WTC11 (cell line): ENCODE results near the gene ZNF763. TPM values are rescaled to one million over a fixed set of nuclear protein-coding genes. Genes with fewer than 3 reads are reported as not detected.

Source experiments
- ATAC-seq: fragments of 200-7000 bp; cut with Tn5 transposase; 2 replicates; pipeline ENCODE4 v1.10.0; 2021; ENCODE audit warnings: mild to moderate bottlenecking, moderate library complexity
- CTCF ChIA-PET: fragments of 300-600 bp; sonication (Branson Sonifier 250); formaldehyde crosslinking; loops from one replicate; lab custom pipeline; 2021; ENCODE audit warnings: antibody characterized with exemption; lab: Charles Lee
- POLR2A ChIA-PET: fragments of 350-600 bp; sonication (Branson Sonifier 250); formaldehyde crosslinking; loops from one replicate; lab custom pipeline; 2021; ENCODE audit warnings: antibody characterized with exemption; lab: Charles Lee
- DNase-seq: peaks from one replicate; pipeline ENCODE4 v3.0.0; 2021; ENCODE audit warnings: low spot score
- H3K27ac Mint-ChIP-seq: 2 replicates; pipeline ENCODE4 v1.8.0; 2021; ENCODE audit warnings: mixed read lengths
- H3K27me3 Mint-ChIP-seq: 2 replicates; pipeline ENCODE4 v1.8.0; 2021; ENCODE audit warnings: low read depth, mild to moderate bottlenecking, moderate library complexity, mixed read lengths
- H3K36me3 Mint-ChIP-seq: 2 replicates; pipeline ENCODE4 v1.8.0; 2021; ENCODE audit warnings: mixed read lengths
- H3K4me1 Mint-ChIP-seq: 2 replicates; pipeline ENCODE4 v1.8.0; 2022; ENCODE audit warnings: mixed read lengths
- H3K4me3 Mint-ChIP-seq: 2 replicates; pipeline ENCODE4 v1.8.0; 2021; ENCODE audit warnings: mild to moderate bottlenecking, moderate library complexity, mixed read lengths
- H3K9me3 Mint-ChIP-seq: 2 replicates; pipeline ENCODE4 v1.8.0; 2021; ENCODE audit warnings: mixed read lengths
- ATF3 ChIP-seq: sonication (generic); formaldehyde crosslinking; conservative IDR thresholded peaks from 2 replicates; pipeline ENCODE4 v1.8.1; 2022; ENCODE audit warnings: mild to moderate bottlenecking, missing genetic modification reagents
- CBFB ChIP-seq: sonication (generic); formaldehyde crosslinking; IDR thresholded peaks from 2 replicates; pipeline ENCODE4 v1.8.1; 2022; ENCODE audit warnings: mild to moderate bottlenecking, low read depth, missing genetic modification reagents
- E2F5 ChIP-seq: sonication (generic); formaldehyde crosslinking; IDR thresholded peaks from 2 replicates; pipeline ENCODE4 v1.8.1; 2022; ENCODE audit warnings: mild to moderate bottlenecking, moderate library complexity, missing genetic modification reagents
- ELF4 ChIP-seq: sonication (generic); formaldehyde crosslinking; IDR thresholded peaks from 2 replicates; pipeline ENCODE4 v1.8.1; 2022; ENCODE audit warnings: low read depth, mild to moderate bottlenecking, moderate library complexity, missing genetic modification reagents
- ERG ChIP-seq: fragments of 250-450 bp; sonication (Bioruptor Pico); IDR thresholded peaks from 2 replicates; pipeline ENCODE4 v1.8.0; 2021; ENCODE audit warnings: mild to moderate bottlenecking
- ETV6 ChIP-seq: sonication (generic); formaldehyde crosslinking; IDR thresholded peaks from 2 replicates; pipeline ENCODE4 v1.8.1; 2022; ENCODE audit warnings: mild to moderate bottlenecking, missing genetic modification reagents
- FOXJ3 ChIP-seq: sonication (generic); formaldehyde crosslinking; IDR thresholded peaks from 2 replicates; pipeline ENCODE4 v1.9.0; 2021; ENCODE audit warnings: missing genetic modification reagents, mild to moderate bottlenecking, borderline replicate concordance
- FOXK1 ChIP-seq: sonication (generic); formaldehyde crosslinking; IDR thresholded peaks from 2 replicates; pipeline ENCODE4 v1.8.0; 2022; ENCODE audit warnings: mild to moderate bottlenecking, moderate library complexity, missing genetic modification reagents
- FOXP1 ChIP-seq: sonication (generic); formaldehyde crosslinking; IDR thresholded peaks from 2 replicates; pipeline ENCODE4 v1.8.0; 2022; ENCODE audit warnings: missing genetic modification reagents, mild to moderate bottlenecking, moderate library complexity, borderline replicate concordance
- GTF2I ChIP-seq: fragments of 250-450 bp; sonication (Bioruptor Pico); conservative IDR thresholded peaks from 2 replicates; pipeline ENCODE4 v1.4.0; 2021; ENCODE audit warnings: mild to moderate bottlenecking
- IRF2 ChIP-seq: sonication (generic); formaldehyde crosslinking; IDR thresholded peaks from 2 replicates; pipeline ENCODE4 v1.8.0; 2022; ENCODE audit warnings: low read depth, missing genetic modification reagents, borderline replicate concordance
- MAX ChIP-seq: sonication (generic); formaldehyde crosslinking; IDR thresholded peaks from 2 replicates; pipeline ENCODE4 v1.8.0; 2022; ENCODE audit warnings: mild to moderate bottlenecking, missing genetic modification reagents
- MLX ChIP-seq: sonication (generic); formaldehyde crosslinking; IDR thresholded peaks from 2 replicates; pipeline ENCODE4 v1.8.1; 2023; ENCODE audit warnings: mild to moderate bottlenecking, missing genetic modification reagents, moderate library complexity
- MXD4 ChIP-seq: fragments of 250-450 bp; sonication (Bioruptor Pico); IDR thresholded peaks from 2 replicates; pipeline ENCODE4 v1.8.0; 2021; ENCODE audit warnings: mild to moderate bottlenecking, moderate library complexity, borderline replicate concordance
- NFATC4 ChIP-seq: fragments of 250-450 bp; sonication (Bioruptor Pico); IDR thresholded peaks from 2 replicates; pipeline ENCODE4 v1.9.0; 2021; ENCODE audit warnings: mild to moderate bottlenecking
- NFYB ChIP-seq: sonication (generic); formaldehyde crosslinking; conservative IDR thresholded peaks from 2 replicates; pipeline ENCODE4 v1.8.0; 2022; ENCODE audit warnings: low read depth, missing genetic modification reagents
- NR2C2 ChIP-seq: sonication (generic); formaldehyde crosslinking; IDR thresholded peaks from 2 replicates; pipeline ENCODE4 v1.8.0; 2022; ENCODE audit warnings: mild to moderate bottlenecking, missing genetic modification reagents
- NR3C1 ChIP-seq: sonication (generic); formaldehyde crosslinking; conservative IDR thresholded peaks from 2 replicates; pipeline ENCODE4 v1.8.1; 2023; ENCODE audit warnings: low read depth, mild to moderate bottlenecking, missing genetic modification reagents
- SMAD3 ChIP-seq: sonication (generic); formaldehyde crosslinking; IDR thresholded peaks from 2 replicates; pipeline ENCODE4 v1.8.0; 2022; ENCODE audit warnings: missing genetic modification reagents, mild to moderate bottlenecking, borderline replicate concordance
- SOX15 ChIP-seq: fragments of 250-450 bp; sonication (Bioruptor Pico); IDR thresholded peaks from 2 replicates; pipeline ENCODE4 v1.9.0; 2021; ENCODE audit warnings: mild to moderate bottlenecking
- SP1 ChIP-seq: sonication (generic); formaldehyde crosslinking; conservative IDR thresholded peaks from 2 replicates; pipeline ENCODE4 v1.8.1; 2022; ENCODE audit warnings: missing genetic modification reagents
- TEAD1 ChIP-seq: sonication (generic); formaldehyde crosslinking; IDR thresholded peaks from 2 replicates; pipeline ENCODE4 v1.8.0; 2022; ENCODE audit warnings: mild to moderate bottlenecking, missing genetic modification reagents
- TEAD4 ChIP-seq: sonication (generic); formaldehyde crosslinking; IDR thresholded peaks from 2 replicates; pipeline ENCODE4 v1.8.0; 2022; ENCODE audit warnings: mild to moderate bottlenecking, missing genetic modification reagents
- ZBTB21 ChIP-seq: sonication (generic); formaldehyde crosslinking; IDR thresholded peaks from 2 replicates; pipeline ENCODE4 v1.8.1; 2023; ENCODE audit warnings: mild to moderate bottlenecking, missing genetic modification reagents, borderline replicate concordance
- ZBTB43 ChIP-seq: sonication (generic); formaldehyde crosslinking; IDR thresholded peaks from 2 replicates; pipeline ENCODE4 v1.8.1; 2023; ENCODE audit warnings: mild to moderate bottlenecking, missing genetic modification reagents
- ZMAT4 ChIP-seq: fragments of 250-450 bp; sonication (Bioruptor Pico); IDR thresholded peaks from 2 replicates; pipeline ENCODE4 v1.9.0; 2021; ENCODE audit warnings: mild to moderate bottlenecking
- ZNF138 ChIP-seq: sonication (generic); formaldehyde crosslinking; conservative IDR thresholded peaks from 2 replicates; pipeline ENCODE4 v1.8.1; 2022; ENCODE audit warnings: mild to moderate bottlenecking, moderate library complexity, missing genetic modification reagents
- ZNF232 ChIP-seq: sonication (generic); formaldehyde crosslinking; IDR thresholded peaks from 2 replicates; pipeline ENCODE4 v1.8.0; 2022; ENCODE audit warnings: mild to moderate bottlenecking, missing genetic modification reagents
- ZNF281 ChIP-seq: sonication (generic); formaldehyde crosslinking; IDR thresholded peaks from 2 replicates; pipeline ENCODE4 v1.8.0; 2023; ENCODE audit warnings: mild to moderate bottlenecking, missing genetic modification reagents
- ZNF416 ChIP-seq: fragments of 250-450 bp; sonication (Bioruptor Pico); IDR thresholded peaks from 2 replicates; pipeline ENCODE4 v1.9.0; 2021; ENCODE audit warnings: mild to moderate bottlenecking, inconsistent platforms
- ZNF671 ChIP-seq: fragments of 250-450 bp; sonication (Bioruptor Pico); IDR thresholded peaks from 2 replicates; pipeline ENCODE4 v1.8.0; 2021; ENCODE audit warnings: mild to moderate bottlenecking
- total RNA-seq: library from RNA; stranded (reverse); gene quantifications from 3 replicates; pipeline ENCODE4 v1.2.3, GENCODE V29; 2021

The ZNF763 gene
- total RNA-seq, 1 experiment from 2014 or later = 2.9 TPM

GRCh38 chr19:11987405-11988281, 22.8 kb downstream of the ZNF763 start:
- Mint-ChIP-seq H3K27ac (peak overlapping the region; percentile 99), H3K9me3 (peaks cover 7% of the 10 kb centered on the region), H3K27me3 (no peaks in the 10 kb centered on the region), H3K36me3 (peaks cover 21% of the 10 kb centered on the region), H3K4me1 (peaks cover 31% of the 10 kb centered on the region), H3K4me3 (peak overlapping the region; percentile 98)
- ChIA-PET POLR2A (interaction anchor here (0.6 to 2.7 kb wide), 15 partner anchors 10 to 902 kb away, joined by 3 to 18 read pairs (median 6); partner anchors contain the start of genes ZNF20, ZNF433, ZNF625 and ZNF69), CTCF (interaction anchor here (0.5 to 7.1 kb wide), 29 partner anchors 13 to 190 kb away, joined by 3 to 100 read pairs (median 4); partner anchors contain the start of genes ZNF20, ZNF433, ZNF439 and ZNF440)
- DNase-seq = peak; percentile 98
- ATAC-seq = peak; percentile 97
- TF ChIP-seq NR2C2 (CRISPR knock-in tag) = no peak
- peak; percentile 20; the same call in 1 of the 2 replicates for TF ChIP-seq FOXP1 (CRISPR knock-in tag)
- no peak for TF ChIP-seq MLX (CRISPR knock-in tag)
- no peak for TF ChIP-seq ELF4 (CRISPR knock-in tag)
- TF ChIP-seq ETV6 (CRISPR knock-in tag) = peak; percentile 59; the same call in 1 of the 2 replicates
- no peak for TF ChIP-seq SMAD3 (CRISPR knock-in tag)
- 0 out of 2 replicates have a peak, but pooled peaks have one; percentile 15 for TF ChIP-seq TEAD4 (CRISPR knock-in tag)
- TF ChIP-seq SOX15 (CRISPR knock-in tag) = no peak
- peak; percentile 67 for TF ChIP-seq NFYB (CRISPR knock-in tag)
- no peak for TF ChIP-seq CBFB (CRISPR knock-in tag)
- TF ChIP-seq NR3C1 (CRISPR knock-in tag) = no peak
- TF ChIP-seq ATF3 (CRISPR knock-in tag) = no peak
- no peak for TF ChIP-seq ZNF281
- no peak for TF ChIP-seq ZMAT4
- no peak for TF ChIP-seq NFATC4 (CRISPR knock-in tag)
- TF ChIP-seq IRF2 (CRISPR knock-in tag) = no peak
- TF ChIP-seq ZBTB43 = peak; percentile 31; the same call in 1 of the 2 replicates
- no peak for TF ChIP-seq ZBTB21
- TF ChIP-seq ZNF138 (CRISPR knock-in tag) = no peak
- no peak for TF ChIP-seq TEAD1 (CRISPR knock-in tag)
- TF ChIP-seq MXD4 = no peak
- TF ChIP-seq ZNF671 (CRISPR knock-in tag) = no peak
- peak; percentile 41; the same call in 1 of the 2 replicates for TF ChIP-seq SP1 (CRISPR knock-in tag)
- no peak for TF ChIP-seq FOXJ3 (CRISPR knock-in tag)
- no peak for TF ChIP-seq GTF2I (CRISPR knock-in tag)
- TF ChIP-seq ERG (CRISPR knock-in tag) = no peak
- TF ChIP-seq FOXK1 (CRISPR knock-in tag) = no peak
- no peak for TF ChIP-seq E2F5 (CRISPR knock-in tag)
- no peak for TF ChIP-seq ZNF416 (CRISPR knock-in tag)
- TF ChIP-seq ZNF232 = no peak
- no peak; the same call in 1 of the 2 replicates for TF ChIP-seq MAX (CRISPR knock-in tag)
